Measurements from ENCODE around the gene SAMD8. TPM values are rescaled to one million over a fixed set of nuclear protein-coding genes. Genes with fewer than 3 reads are reported as not detected.

Gene SAMD8
- total and polyA plus RNA-seq, 2 donors (not counting 3 experiments of a cell fraction or from before 2014, with no cell fraction given) = 19.6 to 22.8 TPM

- ChIA-PET POLR2A (no interaction called here), CTCF (interaction anchor here (1.6 kb wide), 1 partner anchor 827 kb away, joined by 4 read pairs; no protein-coding TSS in a partner anchor)
- Histone ChIP-seq H3K9ac (replicated peaks; ENCODE audit: extremely low read depth, insufficient read depth, low read length) (no peak overlapping the region), H3K4me1 (ENCODE audit: control insufficient read depth, extremely low read depth, insufficient read depth, low read length) (no peaks in the 10 kb centered on the region), H3K27me3 (ENCODE audit: control insufficient read depth in 2 of 2, insufficient read depth in 2 of 2, low read length in 2 of 2) (no peaks in the 10 kb centered on the region), H3K9me1 (replicated peaks; ENCODE audit: control insufficient read depth, extremely low read depth, insufficient read depth, low read length) (no peaks in the 10 kb centered on the region), H3K4me3 (replicated peaks in 1 of 3; ENCODE audit: insufficient read depth in 1 of 3, low read depth in 1 of 3, low read length in 3 of 3) (no peak overlapping the region), H3K4me2 (ENCODE audit: insufficient read depth, low read length) (no peak overlapping the region), H3K27ac (ENCODE audit: insufficient read depth, low read depth, low read length) (no peak overlapping the region), H3K9me3 (replicated peaks; ENCODE audit: control insufficient read depth, insufficient read depth, low read length) (no peaks in the 10 kb centered on the region), H2AFZ (ENCODE audit: low read depth, low read length) (no peak overlapping the region), H3K36me3 (ENCODE audit: control insufficient read depth in 2 of 2, extremely low read depth in 1 of 2, insufficient read depth in 2 of 2, low read length in 2 of 2) (no peaks in the 10 kb centered on the region), H3K79me2 (ENCODE audit: control insufficient read depth, insufficient read depth, low read length) (no peaks in the 10 kb centered on the region), H4K20me1 (replicated peaks; ENCODE audit: control insufficient read depth, extremely low read depth, insufficient read depth, low read length) (no peaks in the 10 kb centered on the region)
- BruUV-seq (replicated peaks) = no TSS peak
- no peak for FAIRE-seq
- dilution Hi-C loops (cut with MboI; ENCODE audit: extremely low pct_ligation_motif_present, low sequenced_read_pairs) = no loop called here
- intact Hi-C loops (cut with micrococcal nuclease) = no loop called here
- DNase-seq (ENCODE audit: low read depth, low spot score) = no peak
- TF ChIP-seq POLR2AphosphoS5 (IDR thresholded peaks at IDR 0.05; ENCODE audit: insufficient read depth, low read depth, low read length) = no peak
- TF ChIP-seq EZH2 (IDR thresholded peaks at IDR 0.05; ENCODE audit: borderline replicate concordance, low read depth, low read length, severe bottlenecking) = no peak
- TF ChIP-seq JUN (IDR thresholded peaks at IDR 0.05; ENCODE audit: borderline replicate concordance, insufficient read depth, insufficient read length, low read depth) = no peak
- no peak for TF ChIP-seq CTCF (IDR thresholded peaks at IDR 0.05; ENCODE audit: extremely low read depth in 1 of 2, insufficient read depth in 1 of 2, low read depth in 1 of 2, low read length in 2 of 2)
- no peak for TF ChIP-seq GATA2 (IDR thresholded peaks at IDR 0.05; ENCODE audit: insufficient read depth, insufficient read length, low read depth, low read length)
- no peak for TF ChIP-seq MYC (IDR thresholded peaks at IDR 0.05; ENCODE audit: low read depth, low read length)
- TF ChIP-seq FOS (IDR thresholded peaks at IDR 0.05; ENCODE audit: borderline replicate concordance, insufficient read depth, low read length) = no peak
- no peak for TF ChIP-seq MAX (IDR thresholded peaks at IDR 0.05; ENCODE audit: insufficient read depth, insufficient read length)
- no peak for TF ChIP-seq POLR2A (IDR thresholded peaks at IDR 0.05; ENCODE audit: low read depth, low read length)
Measured at GRCh38 chr10:75070476-75070875, 41.0 kb upstream of the SAMD8 start.
